HepG2 (cell line): ENCODE results near the gene SLC38A3. TPM values are rescaled to one million over a fixed set of nuclear protein-coding genes. Genes with fewer than 3 reads are reported as not detected.

Experiments used
- ATAD3A ChIP-seq: sonication (generic); formaldehyde crosslinking; IDR thresholded peaks from 2 replicates; pipeline ENCODE4 v1.4.0; 2020; ENCODE audit warnings: missing genetic modification reagents
- CEBPZ ChIP-seq: IDR thresholded peaks from 2 replicates; pipeline ENCODE4 v1.6.1; 2012; ENCODE audit warnings: low read length, improper control_type of control experiment
- CSRNP2 ChIP-seq: sonication (generic); formaldehyde crosslinking; conservative IDR thresholded peaks from 2 replicates; pipeline ENCODE4 v1.8.0; 2022; ENCODE audit warnings: low read depth, missing genetic modification reagents
- ETV5 ChIP-seq: IDR thresholded peaks from 2 replicates; pipeline ENCODE4 v1.6.1; 2018; ENCODE audit warnings: missing biosample characterization, missing genetic modification reagents, inconsistent platforms, borderline replicate concordance
- IKZF5 ChIP-seq: IDR thresholded peaks from 2 replicates; pipeline ENCODE4 v1.6.1; 2018; ENCODE audit warnings: missing genetic modification reagents, mild to moderate bottlenecking, missing compliant biosample characterization
- JUND ChIP-seq: sonication (generic); formaldehyde crosslinking; IDR thresholded peaks from 2 replicates; pipeline ENCODE4 v1.8.0; 2022; ENCODE audit warnings: mild to moderate bottlenecking, missing genetic modification reagents
- KDM5A ChIP-seq: fragments of 200-600 bp; sonication (generic); IDR thresholded peaks from 2 replicates; pipeline ENCODE4 v1.7.0; 2018; ENCODE audit warnings: antibody characterized with exemption, mild to moderate bottlenecking, low read length, borderline replicate concordance
- KDM5B ChIP-seq: sonication (generic); formaldehyde crosslinking; IDR thresholded peaks from 2 replicates; pipeline ENCODE4 v1.4.0; 2020; ENCODE audit warnings: missing genetic modification reagents, mild to moderate bottlenecking, borderline replicate concordance
- KLF6 ChIP-seq: IDR thresholded peaks from 2 replicates; pipeline ENCODE4 v1.8.0; 2016; ENCODE audit warnings: missing biosample characterization, missing genetic modification reagents
- LCORL ChIP-seq, 2 experiments: fragments of 450-650 bp in 1 of 2; sonication (generic) in 1 of 2; formaldehyde crosslinking in 1 of 2; IDR thresholded peaks; 2 replicates each; pipeline versions ENCODE4 v1.5.0 to v1.6.1; 2017 to 2020; ENCODE audit warnings: antibody characterized with exemption in 1 of 2, missing genetic modification reagents in 1 of 2
- RELA ChIP-seq: sonication (generic); formaldehyde crosslinking; IDR thresholded peaks from 2 replicates; pipeline ENCODE4 v1.4.0; 2020; ENCODE audit warnings: missing genetic modification reagents
- RFXAP ChIP-seq: sonication (generic); formaldehyde crosslinking; IDR thresholded peaks from 2 replicates; pipeline ENCODE4 v1.4.0; 2020; ENCODE audit warnings: missing genetic modification reagents, borderline replicate concordance
- TBP ChIP-seq: sonication (generic); formaldehyde crosslinking; IDR thresholded peaks from 2 replicates; pipeline ENCODE4 v1.5.0; 2020; ENCODE audit warnings: missing genetic modification reagents
- TEAD2 ChIP-seq: sonication (generic); formaldehyde crosslinking; IDR thresholded peaks from 2 replicates; pipeline ENCODE4 v1.9.0; 2021; ENCODE audit warnings: missing genetic modification reagents
- ZNF354B ChIP-seq: sonication (generic); formaldehyde crosslinking; IDR thresholded peaks from 2 replicates; pipeline ENCODE4 v1.8.0; 2022; ENCODE audit warnings: mild to moderate bottlenecking, missing genetic modification reagents
- ZNF430 ChIP-seq: sonication (generic); formaldehyde crosslinking; IDR thresholded peaks from 2 replicates; pipeline ENCODE4 v1.9.0; 2021; ENCODE audit warnings: mild to moderate bottlenecking, missing genetic modification reagents
- ZNF563 ChIP-seq: sonication (generic); formaldehyde crosslinking; IDR thresholded peaks from 2 replicates; pipeline ENCODE4 v1.8.0; 2022; ENCODE audit warnings: mild to moderate bottlenecking, moderate library complexity, missing genetic modification reagents
- ZNF703 ChIP-seq: sonication (generic); formaldehyde crosslinking; IDR thresholded peaks from 2 replicates; pipeline ENCODE4 v1.5.1; 2020; ENCODE audit warnings: missing genetic modification reagents, mild to moderate bottlenecking, moderate library complexity, borderline replicate concordance
- ZNF773 ChIP-seq: sonication (generic); formaldehyde crosslinking; IDR thresholded peaks from 2 replicates; pipeline ENCODE4 v1.4.0; 2020; ENCODE audit warnings: missing genetic modification reagents, borderline replicate concordance
- ZSCAN5A ChIP-seq: sonication (generic); formaldehyde crosslinking; IDR thresholded peaks from 2 replicates; pipeline ENCODE4 v1.8.0; 2022; ENCODE audit warnings: mild to moderate bottlenecking, missing genetic modification reagents, borderline replicate concordance
- polyA plus RNA-seq, 8 experiments: library from polyadenylated mRNA; depleted of rRNA in 3 of 8; stranded (reverse) in 7 of 8; unstranded in 1 of 8; fragments of >200 nt; fragmentation: Illumina TruSeq in 4 of 8; extraction: Trizol in 4 of 8; gene quantifications; 2 replicates each; pipeline versions ENCODE4 v1.2.1 to v1.2.3, GENCODE V29; 2011 to 2016; ENCODE audit warnings: low read depth in 4 of 8, missing spikeins in 1 of 8, mixed read lengths in 1 of 8; ENCODE audit not compliant: insufficient read depth in 1 of 8
- total RNA-seq, 5 experiments: library from RNA; depleted of rRNA; stranded (reverse); fragments of >200 nt; fragmentation: Illumina TruSeq; extraction: Trizol; gene quantifications; 2 replicates each; pipeline ENCODE4 v1.2.3, GENCODE V29; 2016; ENCODE audit warnings: low read depth in 1 of 5
- TF ChIP-seq, protein P1 (sequence below): IDR thresholded peaks from 2 replicates; pipeline ENCODE4 v1.6.1; 2016; ENCODE audit warnings: low read depth, control low read depth

Gene SLC38A3
- total and polyA plus RNA-seq, 2 of the 13 experiments (the other 11 are each of a cell fraction or from before 2014, with no cell fraction given), result 29.8 to 164 TPM

- TF ChIP-seq ATAD3A, result no peak
- TF ChIP-seq ZNF430 (CRISPR knock-in tag), result no peak
- TF ChIP-seq ZNF354B (CRISPR knock-in tag), result no peak
- no peak for TF ChIP-seq KLF6 (CRISPR knock-in tag)
- no peak for TF ChIP-seq RELA (CRISPR knock-in tag)
- no peak for TF ChIP-seq LCORL (IDR thresholded peaks at IDR 0.05)
- peak; percentile 78 for TF ChIP-seq LCORL (CRISPR knock-in tag; IDR thresholded peaks at IDR 0.05)
- no peak; the same call in 1 of the 2 replicates for TF ChIP-seq KDM5B
- TF ChIP-seq ZNF703, result no peak
- TF ChIP-seq CEBPZ, result no peak
- TF ChIP-seq, protein P1, sequence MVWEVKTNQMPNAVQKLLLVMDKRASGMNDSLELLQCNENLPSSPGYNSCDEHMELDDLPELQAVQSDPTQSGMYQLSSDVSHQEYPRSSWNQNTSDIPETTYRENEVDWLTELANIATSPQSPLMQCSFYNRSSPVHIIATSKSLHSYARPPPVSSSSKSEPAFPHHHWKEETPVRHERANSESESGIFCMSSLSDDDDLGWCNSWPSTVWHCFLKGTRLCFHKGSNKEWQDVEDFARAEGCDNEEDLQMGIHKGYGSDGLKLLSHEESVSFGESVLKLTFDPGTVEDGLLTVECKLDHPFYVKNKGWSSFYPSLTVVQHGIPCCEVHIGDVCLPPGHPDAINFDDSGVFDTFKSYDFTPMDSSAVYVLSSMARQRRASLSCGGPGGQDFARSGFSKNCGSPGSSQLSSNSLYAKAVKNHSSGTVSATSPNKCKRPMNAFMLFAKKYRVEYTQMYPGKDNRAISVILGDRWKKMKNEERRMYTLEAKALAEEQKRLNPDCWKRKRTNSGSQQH (CRISPR knock-in tag), result no peak
- TF ChIP-seq ZSCAN5A (CRISPR knock-in tag), result no peak
- TF ChIP-seq ZNF773, result no peak
- TF ChIP-seq KDM5A, result no peak
- no peak for TF ChIP-seq TEAD2 (CRISPR knock-in tag)
- TF ChIP-seq IKZF5 (CRISPR knock-in tag), result no peak; the same call in 1 of the 2 replicates
- TF ChIP-seq JUND (CRISPR knock-in tag), result no peak
- TF ChIP-seq ETV5 (CRISPR knock-in tag), result peak; percentile 44; the same call in 1 of the 2 replicates
- no peak for TF ChIP-seq RFXAP (CRISPR knock-in tag)
- TF ChIP-seq ZNF563 (CRISPR knock-in tag), result no peak
- no peak for TF ChIP-seq TBP (CRISPR knock-in tag)
- TF ChIP-seq CSRNP2 (CRISPR knock-in tag), result no peak
Measured at GRCh38 chr3:50268703-50269451, 63.8 kb downstream of the SLC38A3 start, which contains the start of gene SEMA3B (continued).
